B cell (primary cell): Measurements from ENCODE around the gene SHH.

Experiments used
- EZH2 ChIP-seq: IDR thresholded peaks from 2 replicates; pipeline ENCODE4 v1.6.1; 2012; ENCODE audit warnings: borderline replicate concordance, low read depth, mild to moderate bottlenecking, moderate library complexity, low read length; ENCODE audit not compliant: insufficient read depth, poor library complexity, severe bottlenecking
- TF ChIP-seq, protein P1 (sequence below): fragments of 200-600 bp; IDR thresholded peaks from one replicate; pipeline ENCODE4 v1.8.0; 2022; ENCODE audit warnings: antibody characterized with exemption, mild to moderate bottlenecking

DNA sequence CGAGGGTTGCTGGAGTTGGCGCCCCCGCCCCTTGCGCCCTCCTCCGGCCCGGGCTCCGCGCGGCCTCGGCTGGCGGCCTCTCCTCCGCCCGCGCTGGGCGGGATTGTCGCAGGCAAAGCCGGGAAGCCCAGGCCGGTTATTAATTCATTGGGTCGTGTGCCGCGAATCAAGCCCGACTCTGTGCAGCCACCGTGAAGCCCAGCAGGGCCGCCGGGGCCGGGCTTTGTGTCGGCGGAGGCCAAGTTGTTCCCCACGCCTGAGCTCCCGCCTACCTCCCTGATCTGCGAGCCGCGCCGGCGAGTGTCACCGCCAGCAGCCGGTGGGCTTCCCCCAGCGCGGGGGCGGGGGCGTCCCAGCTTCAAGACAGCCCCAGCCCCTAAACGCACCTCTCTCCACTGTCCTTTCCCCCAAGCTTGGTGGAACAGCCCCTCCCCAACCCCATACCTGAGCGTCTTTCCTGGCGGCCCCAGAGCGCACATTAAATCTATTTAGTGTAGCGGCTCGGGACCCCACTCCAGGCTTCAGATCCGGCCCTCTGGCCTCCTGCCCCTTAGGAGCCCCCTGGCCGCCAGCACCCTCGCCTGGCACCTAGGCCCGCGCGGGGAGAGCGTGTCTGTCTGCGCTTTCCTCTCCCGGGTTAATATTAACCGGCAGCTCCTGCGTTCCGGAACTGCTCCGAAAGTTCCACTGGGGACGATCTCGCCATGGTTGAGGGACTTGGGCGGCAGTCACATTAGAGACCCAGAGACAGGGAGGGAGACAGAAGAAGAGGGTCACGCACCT is 3.5 kb downstream of the SHH start:
- TF ChIP-seq, protein P1, sequence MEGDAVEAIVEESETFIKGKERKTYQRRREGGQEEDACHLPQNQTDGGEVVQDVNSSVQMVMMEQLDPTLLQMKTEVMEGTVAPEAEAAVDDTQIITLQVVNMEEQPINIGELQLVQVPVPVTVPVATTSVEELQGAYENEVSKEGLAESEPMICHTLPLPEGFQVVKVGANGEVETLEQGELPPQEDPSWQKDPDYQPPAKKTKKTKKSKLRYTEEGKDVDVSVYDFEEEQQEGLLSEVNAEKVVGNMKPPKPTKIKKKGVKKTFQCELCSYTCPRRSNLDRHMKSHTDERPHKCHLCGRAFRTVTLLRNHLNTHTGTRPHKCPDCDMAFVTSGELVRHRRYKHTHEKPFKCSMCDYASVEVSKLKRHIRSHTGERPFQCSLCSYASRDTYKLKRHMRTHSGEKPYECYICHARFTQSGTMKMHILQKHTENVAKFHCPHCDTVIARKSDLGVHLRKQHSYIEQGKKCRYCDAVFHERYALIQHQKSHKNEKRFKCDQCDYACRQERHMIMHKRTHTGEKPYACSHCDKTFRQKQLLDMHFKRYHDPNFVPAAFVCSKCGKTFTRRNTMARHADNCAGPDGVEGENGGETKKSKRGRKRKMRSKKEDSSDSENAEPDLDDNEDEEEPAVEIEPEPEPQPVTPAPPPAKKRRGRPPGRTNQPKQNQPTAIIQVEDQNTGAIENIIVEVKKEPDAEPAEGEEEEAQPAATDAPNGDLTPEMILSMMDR, result no peak
- no peak for TF ChIP-seq EZH2
